Spleen (tissue), 7 donors: ENCODE results near the gene FLRT1.

Source experiments
- CTCF ChIP-seq, 11 experiments: fragments of 200-600 bp in 7 of 11; fragments of 450-650 bp in 4 of 11; sonication (generic) in 4 of 11; IDR thresholded peaks in 8 of 11; conservative IDR thresholded peaks in 3 of 11; 1 replicate in 7 of 11; 2 replicates in 4 of 11; pipeline versions ENCODE4 v1.4.0 to v1.8.0; 2016 to 2021; ENCODE audit warnings: antibody characterized with exemption in 11 of 11, inconsistent platforms in 4 of 11, mild to moderate bottlenecking in 1 of 11
- POLR2A ChIP-seq, 3 donors: fragments of 450-650 bp; IDR thresholded peaks; one replicate each; pipeline ENCODE4 v1.5.1; 2017; ENCODE audit warnings: antibody characterized with exemption in 3 of 3, mild to moderate bottlenecking in 1 of 3
- POLR2AphosphoS5 ChIP-seq, 3 donors: sonication (generic); formaldehyde crosslinking; IDR thresholded peaks; one replicate each; pipeline ENCODE4 v1.5.1; 2017; ENCODE audit warnings: antibody characterized with exemption in 3 of 3
- donor health status: DM: no; HTN: no; CAD: no; lungs with moderate emphysema.
- donor health status: DM: no; HTN: no; CAD: no.
- donor health status: DM: no; HTN: no; CAD: no.

GRCh38 chr11:64044730-64045393 is 9.1 kb downstream of the FLRT1 start:
- TF ChIP-seq CTCF (IDR thresholded peaks at IDR 0.05 in 8 of 11, conservative IDR thresholded peaks at IDR 0.05 in 3 of 11), result no peak
- TF ChIP-seq POLR2A (IDR thresholded peaks at IDR 0.05), result no peak
- no peak for TF ChIP-seq POLR2AphosphoS5 (IDR thresholded peaks at IDR 0.05)
